Measurements from ENCODE around the gene RASD2.

The RASD2 gene

DNA sequence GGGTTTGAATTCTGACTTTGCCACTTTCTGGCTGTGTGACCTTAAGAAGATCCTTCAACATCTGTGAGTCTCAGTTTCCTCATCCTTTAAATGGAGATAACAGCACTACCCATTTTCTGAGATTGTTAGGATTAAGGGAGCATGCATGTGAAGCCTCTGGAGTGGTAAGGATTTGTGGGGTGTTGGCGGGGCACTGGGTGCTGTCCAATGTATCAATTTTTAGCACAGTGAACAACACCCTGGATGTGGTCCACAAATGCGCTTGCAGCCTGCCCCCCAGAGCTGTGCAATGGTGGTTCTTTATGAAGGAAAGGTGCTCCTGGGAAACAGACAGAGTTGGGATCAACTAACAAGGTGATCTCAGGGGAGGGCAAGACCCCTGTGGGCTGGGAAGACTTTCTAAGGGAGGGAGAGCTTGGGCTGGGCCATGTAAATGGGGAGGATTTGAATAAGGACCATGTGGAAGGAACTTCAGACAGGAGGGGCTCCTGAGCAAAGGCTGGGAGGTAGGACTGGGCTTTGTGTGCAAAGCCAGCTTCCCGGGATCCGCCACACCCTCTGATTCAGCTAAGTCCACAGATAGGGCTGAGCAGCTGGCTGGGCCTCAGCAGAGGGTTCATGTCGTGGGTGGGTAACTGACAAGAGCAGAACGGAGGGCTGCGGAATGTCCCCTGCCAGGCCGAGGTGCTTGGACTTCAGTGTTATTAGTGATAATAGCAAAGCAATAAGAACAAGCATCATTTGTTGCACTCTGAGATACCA is 22.7 kb upstream of the RASD2 start:
- no peak for FAIRE-seq
- no peak for DNase-seq (ENCODE audit: insufficient read length, low spot score)
- TF ChIP-seq PAX5 (IDR thresholded peaks at IDR 0.05; ENCODE audit: insufficient read depth, low read length, severe bottlenecking) (no peak), POU2F2 (IDR thresholded peaks at IDR 0.05; ENCODE audit: low read depth, low read length) (no peak), TAF1 (IDR thresholded peaks at IDR 0.05; ENCODE audit: low read depth, low read length) (no peak), SPI1 (IDR thresholded peaks at IDR 0.05; ENCODE audit: low read depth, low read length) (no peak), POLR2AphosphoS5 (IDR thresholded peaks at IDR 0.05; ENCODE audit: low read depth, low read length) (no peak), POLR2A (IDR thresholded peaks at IDR 0.05; ENCODE audit: low read depth, low read length) (no peak)

DNA sequence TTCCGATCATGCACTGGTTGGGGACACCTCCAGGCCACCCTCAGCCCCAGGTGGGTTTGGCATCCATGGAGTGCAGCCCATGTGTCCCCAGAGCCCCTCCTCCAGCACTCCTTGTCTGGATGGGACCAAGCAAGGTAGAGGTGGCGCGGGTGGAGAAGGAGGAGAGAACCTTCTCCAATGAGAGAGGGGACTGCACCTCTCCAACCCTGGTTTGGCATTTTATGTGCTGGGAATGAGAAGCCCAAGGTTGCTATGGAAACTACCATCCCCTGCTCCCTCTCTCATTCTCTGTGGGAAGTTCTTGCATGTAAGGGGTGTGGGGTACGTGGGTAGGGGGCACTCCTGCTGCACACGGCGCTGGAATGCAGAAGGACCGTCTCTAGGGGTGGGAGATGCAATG is 21.8 kb upstream of the RASD2 start:
- FAIRE-seq, result no peak
- no peak for DNase-seq (ENCODE audit: insufficient read length, low spot score)
- TF ChIP-seq POLR2A (IDR thresholded peaks at IDR 0.05; ENCODE audit: low read depth, low read length), result no peak
- TF ChIP-seq TAF1 (IDR thresholded peaks at IDR 0.05; ENCODE audit: low read depth, low read length), result no peak
- no peak for TF ChIP-seq POU2F2 (IDR thresholded peaks at IDR 0.05; ENCODE audit: low read depth, low read length)
- TF ChIP-seq PAX5 (IDR thresholded peaks at IDR 0.05; ENCODE audit: insufficient read depth, low read length, severe bottlenecking), result no peak
- TF ChIP-seq SPI1 (IDR thresholded peaks at IDR 0.05; ENCODE audit: low read depth, low read length), result no peak
- no peak for TF ChIP-seq POLR2AphosphoS5 (IDR thresholded peaks at IDR 0.05; ENCODE audit: low read depth, low read length)

DNA sequence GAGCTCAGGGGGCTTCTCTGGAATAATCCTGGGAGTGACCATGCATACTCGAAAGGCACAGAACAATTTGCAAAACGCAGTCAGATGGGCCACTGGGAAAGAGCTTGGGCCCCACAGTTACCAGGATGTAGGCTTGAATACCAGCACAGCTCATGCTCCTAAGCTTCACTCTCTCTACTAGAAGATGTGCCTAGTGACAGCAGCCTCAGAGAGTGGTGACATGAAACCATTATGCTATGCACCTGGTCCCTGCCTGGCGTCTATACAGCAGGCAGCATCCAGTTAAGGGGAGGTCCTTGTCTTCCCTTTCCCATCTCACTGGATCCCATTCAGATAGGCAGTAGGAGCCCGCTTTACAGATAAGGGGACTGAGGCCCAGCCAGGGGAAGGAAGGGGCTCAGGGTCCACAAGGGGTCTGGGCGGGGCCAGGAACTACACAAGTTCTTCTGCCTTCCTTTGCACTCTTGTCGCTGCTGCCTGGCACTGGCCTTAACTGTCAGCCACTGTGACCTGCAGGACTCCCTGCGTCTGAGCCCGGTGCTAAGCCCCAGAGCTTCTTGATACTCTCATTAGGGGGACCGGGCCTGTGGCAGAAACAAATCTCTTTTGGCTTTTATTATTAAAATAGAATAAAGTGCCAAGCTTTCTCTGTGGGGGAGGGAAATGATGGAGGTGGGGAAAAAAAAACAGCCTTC is 21.2 kb upstream of the RASD2 start:
- DNase-seq (ENCODE audit: insufficient read length, low spot score) (no peak), FAIRE-seq (no peak)
- TF ChIP-seq POU2F2 (IDR thresholded peaks at IDR 0.05; ENCODE audit: low read depth, low read length) (no peak), SPI1 (IDR thresholded peaks at IDR 0.05; ENCODE audit: low read depth, low read length) (no peak), PAX5 (IDR thresholded peaks at IDR 0.05; ENCODE audit: insufficient read depth, low read length, severe bottlenecking) (no peak), POLR2A (IDR thresholded peaks at IDR 0.05; ENCODE audit: low read depth, low read length) (no peak), POLR2AphosphoS5 (IDR thresholded peaks at IDR 0.05; ENCODE audit: low read depth, low read length) (no peak), TAF1 (IDR thresholded peaks at IDR 0.05; ENCODE audit: low read depth, low read length) (no peak)

DNA sequence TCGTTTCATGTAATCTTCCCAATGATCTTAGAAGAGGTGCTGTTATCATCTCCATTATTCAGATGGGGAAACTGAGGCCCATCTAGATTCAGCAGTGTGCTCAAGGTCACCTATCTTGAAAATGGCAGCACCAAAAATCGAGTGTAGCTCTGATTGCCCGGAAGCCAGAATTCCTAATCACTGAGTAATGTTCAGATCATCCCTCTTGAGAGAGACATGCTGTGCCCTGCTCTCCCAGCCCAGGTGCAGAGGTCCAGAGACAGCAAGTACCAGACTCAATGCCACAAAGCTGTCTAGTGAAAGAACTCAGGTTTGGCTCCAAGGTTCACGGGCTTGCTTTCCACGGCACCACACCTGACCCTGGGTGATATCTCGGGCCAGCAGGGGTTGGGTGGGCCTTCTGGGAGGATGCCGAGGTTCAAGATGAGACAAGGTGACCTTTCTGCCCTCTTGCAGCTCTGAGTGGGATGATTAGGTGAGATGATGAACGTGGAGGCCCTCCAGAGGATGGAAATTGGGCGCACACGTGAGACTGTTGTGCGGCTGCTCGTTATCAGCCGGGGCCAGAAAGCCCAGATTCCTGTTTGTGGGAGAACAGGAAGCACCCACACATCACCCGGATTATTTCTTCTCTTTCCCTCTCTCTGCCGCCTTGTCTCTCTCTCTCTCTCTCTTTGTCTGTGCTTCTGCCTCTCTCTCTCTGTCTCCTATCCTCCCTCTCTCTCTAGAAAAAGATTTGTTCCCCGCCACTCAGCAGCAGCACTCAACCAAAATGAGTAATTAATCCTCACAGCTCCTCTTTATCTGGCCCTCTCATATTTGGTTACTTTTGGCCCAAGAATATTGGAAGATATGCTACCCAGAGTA is 19.0 kb upstream of the RASD2 start:
- FAIRE-seq, result no peak

DNA sequence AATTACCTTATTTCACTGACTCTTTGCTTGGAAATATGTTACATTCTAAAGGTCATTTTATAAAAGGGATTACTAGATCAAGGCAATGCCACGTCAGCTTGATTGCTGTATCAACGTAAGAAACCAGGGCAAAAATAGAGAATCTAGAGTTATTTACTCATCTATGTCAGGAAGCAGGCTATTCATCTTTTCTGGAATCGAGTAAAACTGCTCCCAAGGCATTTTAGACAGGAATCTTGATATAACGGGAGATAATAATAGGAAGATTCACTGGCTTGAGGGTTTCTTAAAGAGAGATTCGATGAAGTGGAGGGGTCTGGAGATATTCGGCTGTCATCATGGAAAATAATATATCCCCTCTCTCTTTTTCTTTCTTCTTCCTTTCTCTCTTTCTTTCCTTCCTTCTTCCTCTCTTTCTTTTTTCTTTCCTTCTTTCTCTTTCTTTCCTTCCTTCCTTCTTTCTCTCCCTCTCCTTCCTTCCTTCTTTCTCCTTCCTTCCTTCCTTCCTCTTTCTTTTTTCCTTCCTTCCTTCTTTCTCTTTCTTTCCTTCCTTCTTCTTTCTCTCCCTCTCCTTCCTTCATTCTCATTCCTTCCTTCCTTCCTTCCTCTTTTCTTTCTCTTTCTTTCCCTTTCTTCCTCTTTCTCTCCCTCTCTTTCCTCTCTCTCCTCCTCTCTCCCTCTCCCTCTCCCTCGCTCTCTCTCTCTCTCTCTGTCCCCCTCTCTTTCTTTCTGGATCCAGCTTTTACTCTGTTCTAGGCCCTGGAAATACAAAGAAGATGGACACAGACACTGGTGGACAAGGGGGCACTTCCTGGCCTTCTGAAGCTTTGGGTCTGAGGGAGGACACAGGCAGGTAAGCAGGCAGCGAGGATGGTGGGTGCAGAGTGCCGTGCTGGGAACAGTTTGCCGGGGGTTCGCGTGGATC is 18.1 kb upstream of the RASD2 start:
- FAIRE-seq (no peak), DNase-seq (ENCODE audit: insufficient read length, low spot score) (no peak)
- no peak for TF ChIP-seq POLR2A (IDR thresholded peaks at IDR 0.05; ENCODE audit: low read depth, low read length)
- TF ChIP-seq POU2F2 (IDR thresholded peaks at IDR 0.05; ENCODE audit: low read depth, low read length), result no peak
- no peak for TF ChIP-seq TAF1 (IDR thresholded peaks at IDR 0.05; ENCODE audit: low read depth, low read length)
- TF ChIP-seq POLR2AphosphoS5 (IDR thresholded peaks at IDR 0.05; ENCODE audit: low read depth, low read length), result no peak
- no peak for TF ChIP-seq SPI1 (IDR thresholded peaks at IDR 0.05; ENCODE audit: low read depth, low read length)
- no peak for TF ChIP-seq PAX5 (IDR thresholded peaks at IDR 0.05; ENCODE audit: insufficient read depth, low read length, severe bottlenecking)

More for the DNA sequence above, 19.0 kb upstream of the RASD2 start:
- DNase-seq (ENCODE audit: insufficient read length, low spot score), result no peak
- TF ChIP-seq PAX5 (IDR thresholded peaks at IDR 0.05; ENCODE audit: insufficient read depth, low read length, severe bottlenecking) (no peak), POLR2A (IDR thresholded peaks at IDR 0.05; ENCODE audit: low read depth, low read length) (no peak), POLR2AphosphoS5 (IDR thresholded peaks at IDR 0.05; ENCODE audit: low read depth, low read length) (no peak), SPI1 (IDR thresholded peaks at IDR 0.05; ENCODE audit: low read depth, low read length) (no peak), POU2F2 (IDR thresholded peaks at IDR 0.05; ENCODE audit: low read depth, low read length) (no peak), TAF1 (IDR thresholded peaks at IDR 0.05; ENCODE audit: low read depth, low read length) (no peak)

DNA sequence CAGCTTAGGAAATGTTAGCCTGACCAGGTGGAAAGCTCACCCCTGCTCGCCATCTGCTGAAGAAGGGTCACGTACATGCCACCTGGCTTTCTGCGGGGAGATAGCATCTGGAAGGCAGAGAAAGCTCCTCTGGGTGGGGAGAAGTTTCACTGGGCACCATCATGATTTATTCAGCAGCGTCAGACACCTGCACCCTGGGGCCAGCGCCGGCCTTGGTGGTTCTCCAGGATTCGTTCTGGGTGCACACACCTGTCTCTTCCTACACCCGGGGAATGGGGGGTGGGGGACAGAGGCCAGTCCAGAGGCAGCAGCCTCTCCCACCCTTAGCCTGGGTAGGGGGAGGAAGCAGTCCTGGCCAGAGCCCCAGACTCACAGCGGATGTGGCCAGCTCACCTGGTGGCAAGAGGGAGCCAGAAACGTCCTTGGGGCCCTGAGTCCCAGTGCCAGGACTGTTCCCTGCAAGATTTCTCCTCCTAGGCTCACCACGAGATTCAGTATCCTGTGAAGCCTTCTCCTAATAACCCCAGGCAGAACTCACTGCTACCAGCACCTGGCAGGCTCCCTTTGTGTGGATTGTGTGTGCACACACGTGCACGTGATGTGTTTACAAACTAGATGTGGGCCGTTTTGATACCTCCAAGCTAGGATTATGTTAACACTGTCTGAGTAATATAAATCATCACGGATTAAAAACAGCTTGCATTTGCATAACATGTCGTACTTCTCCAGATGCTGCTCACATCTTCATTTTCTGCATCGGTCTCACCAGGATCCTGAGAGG is 17.3 kb upstream of the RASD2 start:
- DNase-seq (ENCODE audit: insufficient read length, low spot score), result no peak
- TF ChIP-seq TAF1 (IDR thresholded peaks at IDR 0.05; ENCODE audit: low read depth, low read length) (no peak), SPI1 (IDR thresholded peaks at IDR 0.05; ENCODE audit: low read depth, low read length) (no peak), PAX5 (IDR thresholded peaks at IDR 0.05; ENCODE audit: insufficient read depth, low read length, severe bottlenecking) (no peak), POLR2A (IDR thresholded peaks at IDR 0.05; ENCODE audit: low read depth, low read length) (no peak), POU2F2 (IDR thresholded peaks at IDR 0.05; ENCODE audit: low read depth, low read length) (no peak), POLR2AphosphoS5 (IDR thresholded peaks at IDR 0.05; ENCODE audit: low read depth, low read length) (no peak)
- FAIRE-seq, result no peak

DNA sequence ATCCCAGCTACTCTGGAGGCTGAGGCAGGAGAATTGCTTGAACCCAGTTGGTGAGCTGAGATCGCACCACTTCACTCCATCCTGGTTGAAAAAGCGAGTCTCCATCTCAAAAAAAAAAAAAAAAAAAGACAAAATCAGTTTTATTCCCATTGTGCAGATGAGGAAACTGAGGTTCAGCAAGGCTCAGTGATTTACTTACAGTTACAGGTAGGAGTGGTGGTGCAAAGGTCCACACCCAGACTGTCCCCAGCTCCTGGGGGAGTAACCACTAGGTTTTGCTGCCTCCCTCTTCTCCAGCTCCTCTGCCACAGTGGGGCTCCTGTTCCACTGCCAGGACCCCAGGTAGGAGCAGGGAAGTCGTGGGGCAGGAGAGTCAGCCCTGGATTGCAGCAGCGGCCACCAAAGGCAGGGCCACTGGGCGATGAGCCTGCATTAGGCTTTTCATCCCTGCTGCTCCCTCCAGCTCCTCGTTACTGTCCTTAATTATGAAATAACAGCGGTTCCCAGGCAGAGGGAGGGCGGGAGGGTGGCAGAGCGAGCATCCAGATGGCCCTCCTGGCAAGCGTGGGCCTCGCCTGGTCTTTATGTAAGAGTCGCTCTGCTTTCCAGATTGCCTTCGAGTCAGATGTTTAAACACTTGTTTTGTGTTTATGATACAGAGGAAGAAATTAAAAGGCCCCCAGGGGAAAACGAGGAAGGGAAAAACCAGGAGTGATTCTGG is 15.5 kb upstream of the RASD2 start:
- DNase-seq (ENCODE audit: insufficient read length, low spot score), result no peak
- FAIRE-seq, result no peak
- TF ChIP-seq TAF1 (IDR thresholded peaks at IDR 0.05; ENCODE audit: low read depth, low read length), result no peak
- TF ChIP-seq POLR2AphosphoS5 (IDR thresholded peaks at IDR 0.05; ENCODE audit: low read depth, low read length), result no peak
- no peak for TF ChIP-seq SPI1 (IDR thresholded peaks at IDR 0.05; ENCODE audit: low read depth, low read length)
- TF ChIP-seq PAX5 (IDR thresholded peaks at IDR 0.05; ENCODE audit: insufficient read depth, low read length, severe bottlenecking), result no peak
- TF ChIP-seq POU2F2 (IDR thresholded peaks at IDR 0.05; ENCODE audit: low read depth, low read length), result no peak
